Measurements from ENCODE around the gene MRPL20. TPM values are rescaled to one million over a fixed set of nuclear protein-coding genes. Genes with fewer than 3 reads are reported as not detected.

MRPL20 gene
- total RNA-seq, 4 donors from 2014 or later = 106 to 170 (median 136) TPM

DNA sequence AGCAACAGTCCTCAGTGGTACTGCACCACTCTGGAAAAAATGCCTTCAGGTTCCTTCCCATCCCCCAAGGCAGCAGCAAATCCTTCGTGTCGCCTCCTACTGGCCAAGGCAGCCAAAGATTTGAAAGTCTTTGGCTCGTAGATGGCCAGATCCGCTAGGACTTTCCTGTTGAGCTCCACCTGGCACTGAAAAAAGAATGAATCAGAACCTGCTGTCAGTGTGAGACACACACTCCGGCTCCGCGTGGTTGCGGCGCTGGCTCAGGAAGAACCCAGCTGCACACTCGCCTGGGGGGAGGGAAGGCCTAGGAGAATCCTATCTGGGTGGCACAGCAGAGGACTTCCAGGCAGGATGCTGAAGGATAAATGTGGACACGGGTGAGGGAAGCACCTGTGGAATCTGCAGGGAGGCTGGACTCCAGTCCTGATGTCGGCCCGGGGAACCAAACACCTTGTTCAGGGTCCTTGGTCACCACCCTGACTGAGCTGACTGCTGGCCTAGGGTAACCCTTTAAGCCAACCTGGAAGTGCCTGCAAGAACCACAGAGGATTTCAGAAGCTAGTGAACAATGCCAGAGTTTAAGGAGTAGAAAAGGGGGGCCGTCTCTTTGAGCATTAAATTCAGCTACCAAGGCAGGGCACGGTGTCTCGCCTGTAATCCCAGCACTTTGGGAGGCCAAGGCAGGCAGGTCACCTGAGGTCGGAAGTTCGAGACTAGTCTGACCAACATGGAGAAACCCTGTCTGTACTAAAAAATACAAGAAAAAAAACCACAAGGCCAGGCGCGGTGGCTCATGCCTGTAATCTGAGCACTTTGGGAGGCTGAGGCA lies 4.8 kb downstream of the MRPL20 start:
- no peak for TF ChIP-seq CTCF (IDR thresholded peaks at IDR 0.05)
- DNase-seq (ENCODE audit: low spot score) (no peak), ATAC-seq (ENCODE audit: low FRiP score) (no peak)

- DNase-seq (ENCODE audit: low spot score) (no peak), ATAC-seq (ENCODE audit: low FRiP score) (no peak)
- TF ChIP-seq CTCF (IDR thresholded peaks at IDR 0.05) = no peak
Observed at GRCh38 chr1:1401457-1402010, 5.6 kb downstream of the MRPL20 start.

GRCh38 chr1:1400576-1401456 lies 6.3 kb downstream of the MRPL20 start:
- ATAC-seq (ENCODE audit: low FRiP score) (no peak), DNase-seq (ENCODE audit: low spot score) (no peak)
- TF ChIP-seq CTCF (IDR thresholded peaks at IDR 0.05) = no peak

- TF ChIP-seq CTCF (IDR thresholded peaks at IDR 0.05) = no peak
- no peak for ATAC-seq (ENCODE audit: low FRiP score)
- DNase-seq (ENCODE audit: low spot score) = no peak
Observed at GRCh38 chr1:1399872-1400575, 7.1 kb downstream of the MRPL20 start.

- peak; percentile 98 for ATAC-seq (ENCODE audit: low FRiP score)
- DNase-seq (ENCODE audit: low spot score) = peak; percentile 81
- no peak for TF ChIP-seq CTCF (IDR thresholded peaks at IDR 0.05)
Observed at GRCh38 chr1:1399187-1399871, 7.8 kb downstream of the MRPL20 start, which contains the start of gene CCNL2. Gene CCNL2, minus strand, starts transcription at chr1:1399335. Its CDS starts 29 bp downstream, at chr1:1399306.

GRCh38 chr1:1398677-1399186 lies 8.4 kb downstream of the MRPL20 start:
- no peak for ATAC-seq (ENCODE audit: low FRiP score)
- no peak for TF ChIP-seq CTCF (IDR thresholded peaks at IDR 0.05)

More at GRCh38 chr1:1398677-1399186, 8.4 kb downstream of the MRPL20 start:
- DNase-seq (ENCODE audit: low spot score) = no peak
